Brain pericyte (primary cell): ENCODE measurements around the gene SSH2.
"Not testable (repeated sequence)": the region's sequence is repeated elsewhere in the genome, so short reads cannot be mapped to it uniquely, and the experiment has no call there.

Source experiments
- DNase-seq: peaks from one replicate; pipeline ENCODE4 v3.0.0-alpha.2; 2012; ENCODE audit warnings: low read depth, low spot score

SSH2 gene

DNA sequence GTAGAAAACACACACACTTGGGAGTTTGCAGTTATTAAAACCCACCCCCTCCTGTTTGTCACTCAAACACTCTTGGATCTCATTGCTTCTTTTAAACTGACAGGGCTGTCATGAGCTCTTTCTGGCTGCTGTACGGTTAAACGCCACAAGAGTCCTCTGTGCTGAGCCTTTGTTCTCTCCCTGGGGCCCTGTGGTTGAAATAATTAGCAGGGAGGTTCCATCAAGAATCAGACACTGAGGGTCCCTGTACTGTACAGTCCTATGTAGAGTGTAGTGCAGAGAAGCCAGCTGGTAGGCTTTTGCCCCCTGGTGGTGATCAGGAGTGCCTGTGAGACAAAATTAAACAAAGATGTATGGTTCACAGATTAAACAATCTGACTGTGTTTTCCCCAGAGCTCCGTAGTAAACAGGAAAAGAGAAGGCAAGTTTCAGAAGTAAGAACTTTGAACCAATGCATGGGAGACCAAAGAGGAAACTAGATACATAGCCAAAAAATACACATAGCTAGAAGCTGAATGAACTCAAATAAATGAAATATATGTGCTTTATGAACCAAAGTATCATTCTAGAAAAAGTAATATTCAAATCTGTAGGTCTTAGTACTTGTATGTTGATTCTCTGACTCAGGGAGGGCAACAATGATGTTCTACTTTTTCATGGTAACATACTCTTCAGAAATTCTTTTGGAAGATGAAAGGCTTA, 1.4 kb upstream of the SSH2 start:
- peak; percentile 11 for DNase-seq

DNA sequence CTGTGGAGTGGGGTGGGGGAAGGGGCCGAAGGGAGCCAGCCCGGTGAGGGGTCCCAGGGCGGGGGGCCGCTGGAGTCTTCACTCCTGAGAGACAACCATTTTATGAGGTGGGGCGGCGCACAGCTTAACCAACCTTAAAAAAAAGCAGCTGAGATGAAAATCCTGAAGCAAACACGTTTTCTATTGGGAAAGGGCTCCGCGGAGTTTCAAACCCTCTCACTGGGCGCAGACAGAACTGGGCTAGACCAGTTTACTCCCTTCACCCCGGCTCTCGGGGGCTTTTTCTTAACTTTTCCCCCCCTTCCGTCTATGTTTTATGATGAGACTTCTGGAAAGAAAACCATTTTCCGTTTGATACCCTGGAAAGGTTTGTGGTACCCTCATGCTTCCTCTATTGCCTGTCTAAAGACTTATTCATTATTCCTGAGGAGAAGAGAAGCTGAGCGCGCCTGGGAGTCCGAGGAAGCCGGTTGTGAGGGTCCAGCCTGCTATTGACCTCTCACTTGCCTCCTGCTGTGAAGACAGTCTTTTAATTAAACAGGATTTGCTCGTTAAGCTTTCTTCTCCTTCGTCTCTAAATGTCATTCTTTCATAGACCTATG, 482 bp upstream of the SSH2 start:
- no peak for DNase-seq

- peak; percentile 17 for DNase-seq
Observed at GRCh38 chr17:29929006-29929532, 959 bp downstream of the SSH2 start.

- no peak for DNase-seq
Observed at GRCh38 chr17:29927546-29927945, 2.5 kb downstream of the SSH2 start.

DNA sequence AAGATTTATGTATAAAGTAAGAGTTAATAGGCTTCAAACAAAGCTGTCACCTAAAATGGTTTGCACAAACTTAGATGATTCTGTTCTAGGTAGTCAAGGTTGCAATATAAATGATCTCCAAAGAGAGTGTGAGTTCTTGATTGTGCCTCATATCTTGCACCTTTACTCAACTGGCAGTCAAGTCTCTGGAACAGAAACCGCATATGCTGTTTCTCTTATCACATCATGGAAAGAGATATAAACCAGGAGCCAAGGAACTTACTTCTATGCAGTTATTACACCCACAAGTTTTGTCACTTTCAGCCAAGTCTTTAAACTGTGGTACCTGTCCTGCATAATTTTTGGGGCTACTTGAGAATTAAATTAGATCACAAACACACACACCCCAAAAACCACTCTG, 5.2 kb downstream of the SSH2 start:
- no peak for DNase-seq

DNA sequence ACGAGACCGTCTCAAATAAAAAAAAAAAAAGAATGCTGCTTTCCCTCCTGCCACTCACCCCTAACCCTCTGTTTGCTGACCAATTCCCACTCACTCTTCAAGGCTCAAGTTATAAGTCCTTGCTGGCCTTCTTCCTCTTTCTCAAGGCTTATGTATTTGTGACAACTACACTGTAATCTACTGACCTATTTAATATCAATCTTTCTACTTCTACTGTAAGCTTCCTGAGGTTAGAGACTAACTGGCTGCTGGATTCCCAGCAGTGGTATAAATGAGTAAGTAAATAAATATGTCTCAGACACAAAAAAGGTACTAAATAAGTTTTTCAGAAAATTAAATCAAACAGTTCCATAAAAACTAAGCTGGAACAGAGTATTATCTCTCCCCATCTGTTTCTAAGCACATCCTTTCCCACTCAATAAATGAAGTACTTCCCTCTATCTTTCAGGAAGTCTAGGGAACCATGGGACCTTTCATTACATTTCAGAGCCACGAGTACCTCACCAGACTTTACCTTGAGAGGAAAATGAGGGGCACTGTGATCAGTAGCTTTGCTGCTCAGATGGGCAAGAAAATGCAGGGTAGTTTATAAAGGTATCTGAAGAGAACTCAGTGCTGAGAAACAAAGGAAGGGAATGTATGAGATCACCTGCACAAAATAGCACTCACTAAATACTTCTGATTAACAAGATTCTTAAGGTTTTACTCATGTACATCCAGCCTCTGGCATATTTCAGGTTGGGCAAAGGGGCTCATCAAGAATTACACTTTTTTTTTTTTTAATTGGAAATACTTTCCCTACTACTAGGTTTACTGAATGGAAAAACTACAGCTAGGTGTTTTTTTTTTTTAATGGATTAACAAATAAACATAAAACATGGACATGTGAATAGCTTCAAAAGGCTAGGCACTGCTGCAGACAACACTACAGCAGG, 10.8 kb downstream of the SSH2 start:
- no peak for DNase-seq

DNA sequence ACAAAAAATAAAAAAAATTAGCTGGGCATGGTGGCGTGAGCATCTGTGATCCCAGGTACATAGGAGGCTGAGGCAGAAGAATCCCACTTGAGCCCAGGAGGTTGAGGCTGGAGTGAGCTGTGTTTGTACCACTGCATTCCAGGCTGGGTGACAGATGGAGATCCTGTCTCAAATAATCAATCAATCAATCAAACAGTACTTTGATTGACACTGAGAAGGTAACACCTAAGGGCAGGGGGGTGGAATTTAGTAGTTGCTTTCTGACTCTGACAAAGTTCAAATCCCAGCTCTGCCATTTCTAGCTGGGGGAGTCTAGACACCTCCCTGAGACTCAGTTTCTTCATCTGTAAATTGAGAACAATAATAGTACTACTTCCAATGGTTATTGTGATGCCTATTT, 12.0 kb downstream of the SSH2 start:
- no peak for DNase-seq

DNA sequence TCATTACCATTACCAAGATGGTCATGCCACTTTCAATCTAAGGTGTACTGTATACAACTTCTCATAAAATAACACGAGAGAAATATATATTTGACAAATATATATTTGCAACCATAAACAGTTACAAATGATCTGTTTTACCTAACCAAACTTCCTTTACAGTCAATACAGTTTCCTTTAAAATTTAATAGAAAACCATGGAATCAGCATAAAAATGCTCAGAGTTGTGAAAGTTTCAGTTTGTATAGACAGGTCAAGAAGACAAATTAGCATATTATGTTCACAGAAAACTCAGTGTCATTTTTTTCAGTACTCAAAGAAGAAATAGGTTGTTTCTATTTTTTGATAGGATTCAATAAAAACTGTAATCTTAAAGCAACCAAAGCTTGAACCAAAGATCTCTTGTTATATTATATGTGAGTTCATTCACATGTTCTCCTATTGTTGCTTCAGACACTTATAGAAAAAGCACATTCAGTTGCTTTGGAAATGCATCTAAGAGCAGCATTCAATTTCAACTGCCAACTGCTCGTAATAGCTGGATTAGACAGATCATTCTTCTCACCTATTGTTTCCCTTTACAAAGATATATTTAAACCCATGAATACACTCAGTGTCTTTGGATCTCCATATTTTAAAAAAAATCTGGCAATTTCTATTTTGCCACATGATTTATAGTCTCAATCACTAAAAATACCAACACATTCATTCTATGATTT, 15.1 kb downstream of the SSH2 start:
- no peak for DNase-seq

- DNase-seq, result no peak
Observed at GRCh38 chr17:29911641-29912177, 18.3 kb downstream of the SSH2 start.

DNA sequence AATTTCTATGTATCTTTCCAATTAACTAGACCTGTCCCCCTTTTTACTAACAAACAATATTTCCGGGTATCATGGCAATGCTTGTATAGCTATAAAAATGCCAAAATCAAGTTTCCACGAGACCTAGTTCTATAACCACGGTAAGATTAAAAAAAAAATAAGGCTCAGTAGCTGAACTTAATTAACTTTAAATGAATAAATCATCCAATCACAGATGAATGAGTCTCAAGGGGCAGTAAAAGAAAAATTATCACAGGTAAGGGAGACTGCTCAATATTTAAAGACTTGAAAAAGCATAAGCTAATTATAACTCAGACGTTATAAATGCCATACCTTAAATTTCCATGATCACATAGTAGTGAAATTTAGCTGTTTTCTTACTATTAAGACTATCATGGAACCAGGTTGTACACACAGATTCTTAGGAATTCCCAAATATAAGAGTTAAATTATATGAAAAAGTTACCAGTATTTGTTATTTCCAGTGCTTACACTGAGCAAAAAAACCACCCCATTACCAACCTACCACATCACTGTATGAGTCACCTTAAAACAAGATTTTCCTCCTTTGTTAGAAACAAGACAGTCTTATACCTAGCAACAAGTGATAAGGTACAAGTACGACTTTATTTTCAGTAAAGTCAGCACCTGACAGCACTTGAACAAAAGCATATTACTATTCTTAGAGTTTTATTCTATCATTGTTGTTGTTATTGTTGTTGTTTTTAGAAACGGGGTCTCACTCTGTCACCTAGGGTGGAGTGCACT, 20.6 kb downstream of the SSH2 start:
- no peak for DNase-seq

- no peak for DNase-seq
Observed at GRCh38 chr17:29906969-29907368, 23.1 kb downstream of the SSH2 start.

GRCh38 chr17:29905879-29906167, 24.2 kb downstream of the SSH2 start:
- no peak for DNase-seq

DNA sequence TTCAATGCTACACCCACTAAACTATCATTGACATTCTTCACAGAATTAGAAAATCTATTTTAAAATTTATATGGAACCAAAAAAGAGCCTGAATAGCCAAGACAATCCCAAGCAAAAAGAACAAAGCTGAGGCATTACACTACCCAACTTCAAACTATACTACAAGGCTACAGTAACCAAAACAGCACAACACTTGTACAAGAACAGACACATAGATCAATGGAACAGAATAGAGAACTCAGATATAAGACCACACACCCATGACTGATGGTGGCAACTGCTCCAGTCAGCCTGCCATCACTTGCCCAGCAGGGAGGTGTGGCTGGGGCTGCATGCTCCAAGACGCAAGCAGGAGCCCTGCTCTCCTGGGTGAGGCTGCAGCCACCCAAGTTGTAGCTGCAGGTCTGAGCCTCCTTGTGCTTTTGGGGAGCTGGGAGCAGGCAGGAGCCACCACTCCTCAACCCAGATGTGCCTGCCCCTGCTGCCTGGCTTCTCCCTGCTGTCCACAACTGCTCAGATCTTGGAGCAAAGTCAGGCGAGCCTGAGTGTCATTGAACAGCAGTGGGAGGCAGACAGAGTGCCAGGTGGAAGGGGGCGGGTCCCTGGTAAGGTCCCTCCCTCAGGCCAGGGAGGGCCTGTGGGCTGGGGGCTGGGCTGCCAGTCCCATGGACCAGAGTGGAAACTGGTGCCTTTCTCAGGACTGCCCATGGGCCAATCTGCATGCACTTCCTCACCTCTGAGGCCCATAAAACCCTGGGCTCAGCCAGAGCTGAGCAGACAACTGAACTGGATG, 24.7 kb downstream of the SSH2 start:
- DNase-seq, result no peak

DNA sequence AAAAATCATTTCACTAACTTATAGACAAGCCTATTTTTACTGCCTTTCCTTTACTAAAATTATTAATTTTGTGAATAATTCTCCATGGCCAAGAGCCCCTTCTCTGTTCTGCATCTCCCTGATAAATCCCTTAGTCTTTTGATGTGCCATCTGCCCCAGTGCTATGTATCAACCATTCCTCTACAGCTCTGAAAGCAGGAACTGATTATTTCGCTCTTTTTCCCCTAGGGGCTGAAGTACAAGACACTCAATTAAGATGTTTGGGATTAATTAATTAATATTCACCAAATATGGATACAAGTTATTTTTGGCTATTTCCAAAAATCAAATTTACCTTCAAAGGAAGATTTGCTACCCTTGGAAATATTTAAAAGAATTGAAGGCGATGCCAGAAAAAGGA, 26.6 kb downstream of the SSH2 start:
- DNase-seq, result no peak

- DNase-seq, result not testable (repeated sequence)
Observed at GRCh38 chr17:29897136-29897535, 32.9 kb downstream of the SSH2 start.

DNA sequence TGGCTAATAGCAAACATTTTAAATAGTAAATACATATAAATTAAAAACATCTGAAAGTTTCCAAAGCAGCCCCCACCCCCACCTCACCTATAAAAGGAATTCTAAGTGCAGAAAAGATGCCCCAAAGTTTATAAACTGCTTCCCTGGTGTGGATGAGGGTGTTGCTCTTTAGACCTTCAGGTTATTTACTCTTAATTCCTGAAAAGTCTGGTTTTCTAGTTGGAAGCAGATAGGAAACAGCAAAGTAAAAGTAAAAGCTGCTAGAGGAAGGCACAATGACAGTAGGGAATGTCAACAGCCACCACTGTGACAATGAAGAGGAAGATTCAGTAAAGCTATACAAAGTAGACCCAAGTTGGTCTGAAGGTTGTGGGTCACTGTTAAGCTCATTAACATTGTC, 37.8 kb downstream of the SSH2 start:
- DNase-seq, result no peak

DNA sequence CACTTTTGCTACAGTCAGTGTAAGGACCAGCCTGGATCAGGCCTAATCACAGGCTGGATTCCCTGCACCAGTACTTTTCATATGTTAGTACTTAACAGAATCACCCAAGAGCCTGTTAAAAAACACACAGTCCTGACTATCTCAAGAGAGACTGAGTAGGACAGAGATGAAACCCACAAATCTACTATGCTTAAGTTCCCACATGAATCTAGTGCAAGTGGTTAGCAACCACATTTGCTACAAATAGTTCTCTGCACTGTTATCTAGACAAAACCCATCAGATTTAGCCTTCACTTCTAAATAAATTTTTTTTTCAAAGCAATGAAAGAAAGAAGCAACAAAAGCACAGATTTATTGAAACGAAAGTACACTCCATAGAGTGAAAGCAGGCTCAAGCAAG, 38.9 kb downstream of the SSH2 start:
- no peak for DNase-seq

DNA sequence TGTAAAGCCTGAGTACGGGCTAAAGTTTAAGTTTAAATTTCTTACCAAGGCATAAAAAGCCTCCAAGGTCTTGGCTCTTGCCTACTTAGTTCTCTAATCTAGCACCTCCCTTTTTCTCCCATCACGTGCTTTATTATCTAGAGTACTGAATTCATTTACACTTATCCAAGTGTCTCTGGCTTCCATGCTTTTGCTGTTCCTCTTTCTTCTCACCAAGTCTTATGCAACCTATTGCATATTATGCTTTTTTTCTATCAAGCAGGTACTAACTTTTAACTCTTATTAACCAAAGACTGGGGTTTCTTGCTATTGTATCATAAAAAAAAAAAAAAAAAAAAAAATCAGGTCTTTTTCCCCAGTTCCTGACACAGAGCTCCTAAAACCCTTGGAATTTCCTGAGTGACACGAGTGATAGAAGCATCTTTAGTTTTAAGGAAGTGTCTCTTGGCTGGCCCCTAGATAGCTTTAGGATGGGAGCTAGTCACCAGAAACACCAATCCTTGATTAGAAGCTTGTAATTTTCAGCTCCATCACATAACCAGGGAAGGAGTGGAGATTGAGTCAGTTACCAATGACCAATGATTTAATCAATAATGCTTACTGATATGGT, 44.9 kb downstream of the SSH2 start:
- DNase-seq, result no peak

GRCh38 chr17:29883497-29883896, 46.5 kb downstream of the SSH2 start:
- DNase-seq, result no peak

GRCh38 chr17:29881256-29881655, 48.8 kb downstream of the SSH2 start:
- DNase-seq, result no peak
